Eye (tissue), 1 donor: Measurements from ENCODE around the gene RFTN1.

Source experiments
- DNase-seq: peaks from one replicate; pipeline ENCODE4 v3.0.0-alpha.2; 2015

RFTN1 gene

DNA sequence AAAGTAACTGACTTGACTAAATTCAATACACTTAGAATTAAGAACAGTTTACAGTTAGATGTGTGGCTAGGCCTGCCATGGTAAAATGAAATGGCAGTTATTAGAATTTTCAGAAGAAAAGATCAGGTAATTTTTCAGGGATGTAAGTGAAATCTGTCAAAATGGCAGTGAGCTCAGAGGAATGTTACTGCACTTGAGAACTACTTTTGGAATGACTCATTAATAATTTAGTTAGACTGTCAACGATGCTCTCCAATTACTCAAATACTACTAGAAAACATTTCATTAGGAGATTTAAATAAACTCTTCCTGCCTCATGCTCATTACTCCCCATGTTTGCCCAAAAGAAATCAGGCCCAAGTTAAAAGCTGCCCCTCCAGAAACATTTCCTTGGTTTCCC is 84.4 kb downstream of the RFTN1 start:
- no peak for DNase-seq

DNA sequence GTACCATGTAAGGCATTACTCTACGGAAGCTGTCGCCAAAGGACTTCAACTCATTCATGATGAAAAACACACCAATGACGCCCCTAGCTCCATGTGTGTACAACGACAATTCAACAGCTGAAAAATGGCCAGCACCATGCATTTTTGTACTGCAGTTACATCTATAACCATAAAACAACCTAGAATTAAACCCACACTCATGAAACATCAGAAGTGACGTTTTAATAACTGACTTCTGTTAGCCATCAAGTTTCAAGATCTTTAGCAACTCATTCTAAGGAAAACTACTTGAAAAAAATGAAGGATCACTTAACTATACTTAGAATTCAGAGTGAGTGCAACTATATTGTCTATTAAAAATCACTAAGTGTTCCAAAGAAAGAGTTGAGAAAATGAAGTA is 84.9 kb downstream of the RFTN1 start:
- no peak for DNase-seq

DNA sequence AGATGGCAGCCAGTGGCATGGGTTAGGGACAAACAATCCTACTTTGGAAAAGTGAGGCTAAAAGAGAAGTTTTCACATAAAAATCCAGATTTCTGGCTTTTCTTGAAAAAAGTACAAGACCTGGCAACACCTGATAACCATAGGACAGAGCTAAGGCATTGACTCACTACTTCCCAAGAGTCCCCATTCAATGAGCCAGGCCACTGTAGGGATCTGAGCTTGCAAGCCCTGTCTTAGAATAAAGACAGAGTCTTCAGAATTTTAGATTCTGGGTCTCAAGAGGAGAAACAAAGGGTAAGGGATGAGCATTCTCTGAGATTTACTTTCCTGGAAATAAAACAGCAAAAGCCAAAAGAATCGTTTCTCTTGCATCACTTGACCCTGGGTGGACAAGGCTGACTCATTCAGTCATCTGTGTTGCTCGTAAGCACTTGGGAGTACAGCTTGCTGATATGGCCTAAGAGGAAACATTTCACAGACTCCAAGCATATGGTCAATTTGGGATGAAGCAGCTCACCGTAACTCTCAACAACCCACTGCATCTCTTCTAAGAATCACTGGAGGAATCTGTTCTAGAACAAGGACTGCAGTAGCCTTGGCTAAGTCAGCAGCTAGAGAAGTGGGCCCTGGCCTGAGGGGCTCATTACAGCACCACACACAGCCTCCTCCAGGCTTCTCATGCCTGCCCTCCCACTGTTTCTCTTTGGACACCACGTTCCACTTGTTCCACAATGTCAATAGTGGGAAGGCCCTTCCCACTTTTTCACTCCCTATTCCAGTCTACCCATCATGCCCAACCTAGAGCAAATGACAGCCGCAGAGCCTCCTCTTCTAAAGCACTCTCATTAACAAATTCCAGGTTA is 86.2 kb downstream of the RFTN1 start:
- no peak for DNase-seq

DNA sequence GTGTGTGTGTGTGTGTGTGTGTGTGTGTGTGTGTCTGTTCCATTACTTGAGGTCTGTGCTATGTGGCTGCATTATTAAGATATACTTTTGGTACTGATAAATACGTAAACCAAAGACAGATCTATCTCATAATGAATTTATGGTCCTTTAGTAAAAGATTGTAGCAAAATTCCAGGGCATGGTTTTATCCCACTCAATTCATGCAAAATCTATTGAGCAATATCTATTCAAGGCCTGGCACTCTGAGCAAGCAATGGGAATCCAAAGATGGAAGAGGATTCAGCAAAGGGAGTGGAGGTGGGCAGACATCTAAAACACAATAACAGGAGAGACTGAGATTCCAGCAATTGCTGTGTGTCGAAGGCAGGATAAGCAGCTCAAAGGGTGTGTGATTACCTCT is 86.8 kb downstream of the RFTN1 start:
- DNase-seq, result no peak

DNA sequence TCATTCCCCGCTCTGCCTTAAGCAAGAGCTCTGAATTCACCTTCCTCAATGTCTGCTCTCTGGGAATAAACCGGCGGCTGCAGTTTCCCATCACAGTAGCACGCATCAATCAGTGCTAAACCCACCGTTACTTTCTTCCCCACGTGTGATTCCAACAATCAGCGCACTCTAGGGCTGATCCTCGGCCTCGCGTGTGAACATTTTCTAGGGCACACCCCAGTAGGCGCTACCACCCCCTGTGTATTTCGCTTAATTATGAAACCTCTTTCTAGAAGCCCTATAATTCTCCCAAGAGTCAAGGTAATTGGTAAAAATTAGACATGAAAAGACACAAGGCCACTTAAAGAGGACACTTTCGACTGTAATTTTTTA is 87.5 kb downstream of the RFTN1 start:
- DNase-seq, result no peak

DNA sequence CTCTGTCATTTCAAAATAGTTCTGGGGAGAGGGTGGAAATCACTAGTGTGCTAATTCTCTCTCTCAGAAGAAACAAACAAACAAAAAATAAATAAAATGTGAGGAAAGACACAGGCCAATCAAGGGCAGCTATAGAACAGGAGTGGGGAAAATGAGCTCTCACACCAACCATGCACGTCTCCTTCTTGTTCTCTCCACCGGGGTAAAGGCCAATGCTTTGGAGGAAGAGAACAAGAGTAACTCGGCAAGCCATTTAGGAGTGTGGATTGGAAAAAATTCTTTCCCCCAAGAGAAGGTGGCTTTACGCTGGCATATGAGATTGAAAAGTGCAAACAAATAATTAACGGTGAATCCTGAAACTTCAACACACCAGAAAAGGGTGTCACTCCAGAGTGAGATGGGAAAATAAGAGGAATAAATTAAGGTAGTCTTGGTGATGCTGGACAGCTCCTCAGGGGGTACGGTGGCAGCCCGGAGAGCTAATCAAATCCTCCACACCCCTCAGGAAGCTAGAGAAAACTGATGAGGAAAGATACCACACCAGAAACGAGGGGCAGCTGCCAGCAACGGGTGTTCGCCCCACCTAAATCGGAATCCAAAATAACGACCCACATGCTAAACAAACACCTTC is 88.0 kb downstream of the RFTN1 start:
- DNase-seq, result no peak

DNA sequence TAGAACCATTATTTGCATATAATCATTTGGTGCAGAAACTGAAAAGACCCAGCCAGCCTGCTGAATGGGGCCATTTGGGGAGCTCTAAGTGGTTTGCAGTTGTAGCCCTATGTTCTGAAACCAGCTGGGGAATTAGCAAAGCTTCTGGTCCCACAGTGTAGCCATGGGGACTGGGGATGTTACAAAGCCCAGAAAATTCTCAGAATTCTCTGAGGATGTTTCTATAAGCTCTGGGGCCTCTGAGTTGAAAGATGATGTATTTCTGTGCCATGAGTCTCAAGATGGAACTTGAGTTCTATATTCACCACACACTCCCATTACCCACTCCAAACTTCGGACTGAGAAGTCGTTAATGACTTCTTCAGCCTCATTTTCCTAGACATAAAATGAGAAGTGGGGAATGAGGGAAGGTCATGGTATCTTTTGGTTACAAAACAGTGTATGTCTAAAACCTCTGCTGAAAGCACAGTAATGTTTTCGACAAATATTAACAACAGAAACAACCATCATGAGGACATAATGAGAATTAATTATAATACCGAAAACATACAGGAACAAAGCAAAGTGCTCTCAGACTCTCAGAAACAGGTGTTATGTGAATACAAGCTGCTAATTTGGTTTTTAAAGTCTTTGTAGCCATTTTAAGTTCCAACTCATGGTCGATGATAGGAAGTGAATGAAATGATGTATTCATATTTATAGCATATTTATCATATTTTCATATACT is 89.4 kb downstream of the RFTN1 start:
- DNase-seq, result no peak

DNA sequence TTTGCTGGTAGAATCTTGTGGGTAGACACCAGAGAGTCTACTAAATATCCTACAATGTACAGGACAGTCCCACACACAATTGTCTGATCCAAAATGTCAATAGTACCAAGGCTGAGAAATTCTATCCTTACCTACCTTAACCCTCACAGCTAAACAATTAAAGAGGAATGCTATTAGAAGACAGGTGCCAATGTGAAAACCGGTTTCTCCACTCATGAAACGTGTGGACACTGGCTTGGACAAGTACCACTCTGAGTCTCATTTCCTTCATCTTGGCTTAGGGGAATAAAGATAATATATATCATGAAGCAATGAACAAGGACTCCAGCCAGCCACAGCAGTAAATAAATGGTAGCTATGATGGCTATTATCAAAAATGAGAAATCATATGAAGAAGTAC is 90.2 kb downstream of the RFTN1 start:
- no peak for DNase-seq

DNA sequence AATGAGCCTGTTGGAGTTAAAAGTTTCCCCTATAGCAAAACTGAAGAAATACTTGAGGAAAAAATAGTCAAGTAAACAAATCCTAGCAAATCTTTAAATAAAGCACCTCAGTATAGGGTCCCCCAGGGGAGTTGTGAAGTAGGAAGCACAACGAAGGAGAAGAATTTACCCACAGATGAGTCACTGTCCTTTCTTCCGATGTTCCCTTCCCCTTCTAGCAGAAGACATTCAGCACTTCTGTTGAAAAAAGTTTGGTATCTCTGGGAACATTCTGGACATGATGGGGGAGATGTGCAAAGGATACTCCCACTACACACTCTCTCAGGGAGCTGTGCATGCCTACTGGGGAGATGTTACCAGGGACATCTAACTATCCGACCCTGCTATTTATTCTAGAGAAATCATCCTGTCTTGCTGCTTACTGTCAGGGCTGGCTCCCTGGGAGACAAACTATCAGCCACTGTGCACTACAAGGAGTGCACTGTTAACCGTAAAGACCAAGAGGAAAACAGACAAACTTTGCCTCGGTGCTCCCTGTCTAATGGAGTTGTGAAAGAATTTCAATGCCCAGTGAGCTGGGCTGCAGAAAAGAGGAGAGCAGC is 93.8 kb downstream of the RFTN1 start:
- DNase-seq, result no peak

DNA sequence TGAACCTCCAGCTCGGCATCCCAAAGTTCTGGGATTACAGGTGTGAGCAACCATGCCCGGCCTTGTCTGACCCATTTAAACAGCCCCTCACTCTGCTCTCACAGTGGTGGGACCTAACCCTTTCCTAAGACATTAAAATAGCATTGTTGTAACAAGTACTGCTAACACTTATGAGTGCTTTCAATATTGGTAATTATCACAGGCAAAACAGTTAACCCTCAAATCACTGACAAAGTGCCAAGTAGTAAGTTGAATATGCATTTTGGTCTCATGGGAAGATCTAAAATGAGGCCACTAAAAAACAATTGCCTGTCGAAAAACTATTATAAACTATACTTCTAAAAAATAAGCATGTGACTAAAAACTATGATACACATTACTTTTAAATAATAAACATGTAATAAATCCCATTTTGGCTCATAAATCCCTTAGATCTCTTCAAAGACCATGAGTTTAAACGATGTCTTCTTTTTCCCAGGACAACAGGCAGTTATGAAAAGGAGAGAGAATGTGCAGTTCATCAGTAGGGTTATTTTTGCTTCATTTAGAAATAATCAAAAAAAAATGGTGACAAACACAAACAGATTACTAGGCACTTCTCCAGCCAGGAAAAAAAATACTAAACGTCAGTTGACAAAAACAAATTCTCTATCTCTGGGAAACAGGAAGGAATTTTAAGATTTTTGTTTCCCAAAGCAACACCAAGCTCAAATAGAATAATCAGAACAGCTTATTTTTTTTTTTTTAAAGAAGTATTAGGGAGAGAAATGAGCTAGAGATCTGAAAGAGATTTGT is 95.4 kb downstream of the RFTN1 start:
- DNase-seq, result no peak

DNA sequence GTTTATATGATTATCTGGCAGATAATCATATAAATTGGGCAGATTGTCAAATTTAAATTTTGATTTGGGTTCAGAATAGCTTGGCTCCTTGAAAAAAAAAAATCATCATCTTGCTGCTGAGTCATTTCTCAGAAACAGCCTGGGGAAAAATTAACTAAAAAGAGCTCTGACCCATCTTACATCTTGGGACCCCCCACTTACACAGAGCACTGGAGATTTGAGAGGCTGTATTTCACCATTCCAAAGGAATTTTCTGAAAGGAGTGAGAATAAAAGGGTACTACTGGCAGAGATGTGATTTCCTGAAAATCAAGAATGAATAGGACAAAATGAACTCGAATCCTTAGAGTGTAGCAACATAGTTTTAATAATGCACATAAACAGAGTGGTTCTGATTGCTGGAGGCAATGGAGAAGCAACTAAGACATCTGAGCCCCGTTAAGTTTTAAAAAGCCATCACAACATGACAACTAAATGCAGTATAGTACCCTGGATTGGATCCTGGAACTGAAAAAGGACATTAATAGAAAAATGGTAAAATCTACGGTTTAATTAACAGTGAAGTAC is 97.5 kb downstream of the RFTN1 start:
- DNase-seq, result no peak

DNA sequence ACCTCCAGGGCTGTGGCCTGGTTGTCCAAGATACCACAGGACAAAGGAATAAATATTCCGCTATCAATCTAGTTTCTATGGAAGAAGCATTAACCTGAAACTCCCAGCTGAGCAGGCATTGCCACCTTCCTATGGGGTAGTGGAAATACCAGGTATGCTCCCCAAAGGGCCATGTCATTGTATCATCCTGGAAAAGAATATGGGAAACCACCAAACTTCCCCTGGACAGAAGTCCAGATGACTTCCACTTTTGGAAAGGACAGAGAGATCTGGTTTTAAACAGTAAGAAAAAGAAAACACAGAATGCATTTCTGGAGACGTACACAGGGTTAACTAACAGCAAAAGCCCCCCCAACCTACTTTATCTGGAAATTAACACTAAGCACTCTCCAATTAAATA is 100.2 kb downstream of the RFTN1 start:
- no peak for DNase-seq

DNA sequence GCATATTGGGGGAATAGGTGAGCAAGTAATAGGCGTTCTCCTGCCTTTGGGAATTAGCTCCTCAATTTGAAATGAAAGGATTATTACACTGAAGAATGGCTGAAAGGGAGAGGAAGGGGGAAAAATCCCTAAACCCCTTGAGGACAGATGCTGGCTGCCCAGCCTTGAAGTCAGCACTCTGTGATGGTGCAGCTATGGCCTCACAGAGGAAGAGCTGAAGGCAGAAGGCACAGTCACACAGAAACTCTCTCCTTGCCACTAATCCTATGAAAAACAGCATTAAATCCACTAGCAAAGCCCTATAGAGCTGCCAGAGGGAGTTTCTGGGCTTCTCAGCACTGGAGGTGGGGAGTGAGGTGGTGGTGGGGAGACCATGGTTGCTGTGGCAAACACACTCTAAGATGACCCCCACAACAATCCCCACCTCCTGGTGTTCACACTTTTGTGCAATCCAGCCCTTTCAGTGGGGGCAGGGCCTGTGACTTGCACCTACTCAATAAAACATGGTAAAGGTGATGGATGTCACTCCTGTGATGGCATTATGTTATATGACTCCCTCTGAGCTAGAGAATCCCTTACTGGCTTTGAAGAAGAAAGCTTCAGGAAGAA is 101.2 kb downstream of the RFTN1 start:
- no peak for DNase-seq

DNA sequence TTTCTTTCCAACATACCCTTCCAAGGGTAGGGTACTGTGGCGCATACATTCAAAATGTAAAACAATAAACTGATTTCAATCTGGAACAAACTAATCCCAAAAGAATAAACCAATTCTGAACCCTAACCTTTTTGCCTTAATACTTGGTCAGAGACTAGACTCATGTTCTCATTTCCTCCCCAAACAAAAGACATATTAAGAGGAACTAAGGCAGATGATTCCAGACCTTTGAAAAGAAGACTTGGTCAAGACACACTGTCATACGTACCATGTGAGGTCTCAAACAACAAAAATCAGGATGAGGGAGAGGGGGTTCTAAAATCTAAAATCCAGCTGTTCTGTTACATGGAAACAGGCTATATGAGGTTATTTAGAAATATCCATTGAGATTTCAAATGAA is 102.1 kb downstream of the RFTN1 start:
- DNase-seq, result no peak

DNA sequence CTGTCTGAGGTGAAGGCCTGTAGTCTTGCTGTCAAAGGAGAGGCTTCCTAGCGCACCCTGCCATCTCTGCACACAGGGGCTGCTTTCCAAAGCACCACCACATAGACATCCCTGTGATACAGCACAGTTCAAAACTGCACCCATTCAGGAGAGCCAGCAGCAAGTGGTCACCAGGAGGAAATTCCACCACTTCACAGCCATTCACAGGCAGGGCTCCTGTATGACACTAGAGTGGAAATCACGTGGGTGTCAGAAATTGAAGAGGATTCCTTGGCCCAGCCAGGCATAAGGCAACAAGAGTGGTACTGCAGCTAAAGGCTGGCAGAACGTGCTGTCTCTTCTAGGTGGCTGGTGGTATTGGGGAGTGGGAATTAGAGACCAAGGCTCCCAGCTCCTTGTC is 102.8 kb downstream of the RFTN1 start:
- DNase-seq, result no peak

DNA sequence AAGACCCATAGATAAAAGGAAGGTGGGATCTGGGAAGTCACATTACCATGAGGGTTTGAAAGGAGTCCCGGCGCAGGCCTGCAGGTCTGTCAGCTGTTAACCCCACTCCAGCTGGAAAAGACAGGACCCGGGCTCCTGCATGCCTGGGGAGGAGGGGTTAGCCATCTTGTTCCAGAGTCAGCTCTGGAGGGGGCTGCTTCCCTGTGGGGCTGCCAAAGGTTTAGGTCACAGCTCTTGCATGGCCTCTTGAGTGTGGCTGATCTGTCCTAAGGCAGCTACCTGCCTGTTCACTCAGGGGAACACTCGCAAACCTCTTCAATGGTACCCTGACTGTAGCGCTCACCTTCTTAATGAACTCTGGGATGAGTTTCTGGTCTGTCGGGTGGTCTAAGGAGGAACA is 104.5 kb downstream of the RFTN1 start:
- DNase-seq, result no peak

DNA sequence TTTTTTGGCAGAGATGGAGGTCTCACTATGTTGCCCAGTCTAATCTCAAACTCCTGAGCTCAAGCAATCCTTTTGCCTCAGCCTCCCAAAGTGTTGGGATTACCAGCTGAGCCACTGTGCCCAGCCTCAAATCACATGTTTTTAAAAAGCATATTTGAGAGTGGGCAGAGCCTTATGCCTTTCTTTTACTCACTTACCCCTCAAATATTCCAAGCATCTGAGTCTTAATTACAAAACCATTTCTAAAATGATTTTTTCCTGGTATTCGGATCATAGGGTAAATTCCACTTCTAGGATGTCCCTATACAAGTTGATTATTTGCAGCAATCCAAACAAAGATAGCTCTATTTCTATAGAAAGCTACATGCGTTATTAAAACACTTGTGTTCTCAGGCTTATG is 106.1 kb downstream of the RFTN1 start:
- DNase-seq, result no peak

DNA sequence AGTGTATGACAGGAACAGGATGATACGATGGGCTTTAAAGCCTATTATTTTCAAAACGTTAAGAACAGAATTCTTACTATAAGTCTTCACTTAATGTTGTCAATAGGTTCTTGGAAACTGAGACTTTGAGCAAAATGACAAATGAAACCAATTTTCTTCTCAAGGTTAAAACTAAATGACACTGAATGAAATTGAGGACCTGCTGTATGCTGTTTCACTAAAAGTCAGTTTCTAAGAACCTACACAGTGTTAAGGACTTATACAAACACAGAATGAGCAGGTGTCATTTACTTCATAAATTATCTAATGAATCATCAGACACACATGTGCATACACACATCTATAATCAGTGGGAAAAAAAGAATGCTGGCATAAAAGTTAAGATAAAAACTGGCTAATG is 106.9 kb downstream of the RFTN1 start:
- no peak for DNase-seq

DNA sequence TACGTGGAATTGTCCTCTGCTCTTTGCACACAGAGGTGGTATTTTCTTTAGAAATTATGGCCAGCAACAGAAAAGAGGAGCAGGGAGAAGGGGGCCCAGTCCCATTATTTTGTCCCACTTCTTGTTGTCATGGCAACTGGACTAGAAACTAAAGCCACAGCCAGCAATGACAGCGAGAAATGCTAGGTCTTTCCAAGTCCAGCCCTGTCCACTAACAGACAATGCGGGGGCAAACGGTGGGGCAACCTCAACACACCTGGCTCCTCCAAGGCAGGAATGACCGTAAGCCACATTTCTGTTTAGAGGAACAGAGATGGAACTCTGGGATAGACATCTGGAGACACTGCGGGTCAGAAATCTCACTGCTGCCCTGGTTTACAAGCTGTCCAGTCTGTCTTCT is 107.3 kb downstream of the RFTN1 start:
- DNase-seq, result no peak

DNA sequence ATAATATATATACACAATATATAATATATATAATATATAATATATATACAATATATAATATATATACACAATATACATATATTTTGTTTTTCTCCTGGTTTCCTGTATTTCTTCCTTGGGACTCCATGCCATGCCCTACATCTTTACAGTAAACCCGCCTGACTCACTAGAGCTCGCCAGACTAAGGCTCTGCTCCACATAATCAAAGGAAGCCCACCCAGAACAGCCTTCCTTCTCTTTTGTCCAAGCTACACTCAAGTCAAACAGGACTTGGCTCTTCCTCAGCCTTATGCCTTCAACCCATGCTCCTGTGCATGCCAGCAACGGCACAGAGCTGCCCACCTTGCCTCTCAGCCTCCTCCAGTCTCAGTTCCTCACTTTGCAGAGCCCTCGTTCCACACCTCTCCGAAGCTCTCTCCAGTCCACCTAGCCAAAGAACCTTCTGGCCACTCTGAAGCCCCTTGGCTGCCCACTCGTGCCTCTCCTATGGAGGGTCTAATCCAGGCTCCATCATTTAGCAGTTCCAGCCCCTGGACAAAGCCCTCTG is 109.1 kb downstream of the RFTN1 start:
- no peak for DNase-seq

DNA sequence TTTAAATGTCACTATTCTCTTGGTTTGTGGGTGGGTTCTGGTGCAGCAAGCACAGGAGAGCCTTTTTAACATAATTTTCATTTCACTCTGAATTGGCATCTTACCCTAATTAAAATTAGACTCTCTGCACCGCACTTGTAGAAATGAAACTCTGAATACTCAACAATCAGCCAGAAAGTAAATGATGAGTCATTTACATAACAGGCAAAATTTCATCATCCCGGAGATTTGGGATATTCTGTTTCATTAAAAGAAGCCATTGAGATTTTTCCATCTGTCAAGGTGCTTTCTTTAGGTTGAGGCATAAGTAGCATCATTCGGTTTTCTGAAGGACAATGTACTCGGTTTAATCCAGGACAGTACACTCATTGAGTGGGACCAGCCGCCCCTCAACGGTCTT is 111.0 kb downstream of the RFTN1 start:
- DNase-seq, result no peak

DNA sequence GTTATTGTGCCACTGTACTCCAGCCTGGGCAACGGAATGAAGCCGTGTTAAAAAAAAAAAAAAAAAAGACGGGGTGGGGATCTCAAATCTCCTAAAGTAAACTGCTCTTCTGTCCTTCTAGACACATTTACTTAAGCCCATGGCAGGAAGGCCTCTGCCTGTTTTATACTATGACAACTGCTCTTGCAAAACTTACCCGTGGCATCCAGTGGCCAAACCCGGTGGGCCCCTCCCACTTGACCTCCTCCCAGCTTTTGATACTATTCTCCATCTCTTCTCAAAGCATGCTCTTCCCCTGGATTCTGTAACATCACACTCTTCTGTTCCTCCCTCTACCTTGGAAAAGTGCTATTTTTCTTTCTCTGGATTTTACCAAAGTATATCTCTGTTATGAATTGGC is 112.2 kb downstream of the RFTN1 start:
- no peak for DNase-seq
